Rectal smooth muscle tissue (tissue), 1 donor: Measurements from ENCODE around the gene ATAD3A.
"Not testable (repeated sequence)": the region's sequence is repeated elsewhere in the genome, so short reads cannot be mapped to it uniquely, and the experiment has no call there.

Source experiments
- H3K27ac ChIP-seq: one replicate; pipeline ENCODE4 v1.7.0; 2013; ENCODE audit warnings: low read depth, low read length, inconsistent platforms
- H3K27me3 ChIP-seq: one replicate; pipeline ENCODE4 v1.7.0; 2013; ENCODE audit warnings: low read length; ENCODE audit not compliant: control insufficient read depth, insufficient read depth
- H3K36me3 ChIP-seq: one replicate; pipeline ENCODE4 v1.7.0; 2013; ENCODE audit warnings: low read length; ENCODE audit not compliant: control insufficient read depth, insufficient read depth
- H3K4me1 ChIP-seq: one replicate; pipeline ENCODE4 v1.7.0; 2013; ENCODE audit warnings: low read length; ENCODE audit not compliant: control insufficient read depth, insufficient read depth
- H3K4me3 ChIP-seq: one replicate; pipeline ENCODE4 v1.7.0; 2013; ENCODE audit warnings: low read length
- H3K9ac ChIP-seq: one replicate; pipeline ENCODE4 v1.7.0; 2013; ENCODE audit warnings: low read length

The ATAD3A gene

DNA sequence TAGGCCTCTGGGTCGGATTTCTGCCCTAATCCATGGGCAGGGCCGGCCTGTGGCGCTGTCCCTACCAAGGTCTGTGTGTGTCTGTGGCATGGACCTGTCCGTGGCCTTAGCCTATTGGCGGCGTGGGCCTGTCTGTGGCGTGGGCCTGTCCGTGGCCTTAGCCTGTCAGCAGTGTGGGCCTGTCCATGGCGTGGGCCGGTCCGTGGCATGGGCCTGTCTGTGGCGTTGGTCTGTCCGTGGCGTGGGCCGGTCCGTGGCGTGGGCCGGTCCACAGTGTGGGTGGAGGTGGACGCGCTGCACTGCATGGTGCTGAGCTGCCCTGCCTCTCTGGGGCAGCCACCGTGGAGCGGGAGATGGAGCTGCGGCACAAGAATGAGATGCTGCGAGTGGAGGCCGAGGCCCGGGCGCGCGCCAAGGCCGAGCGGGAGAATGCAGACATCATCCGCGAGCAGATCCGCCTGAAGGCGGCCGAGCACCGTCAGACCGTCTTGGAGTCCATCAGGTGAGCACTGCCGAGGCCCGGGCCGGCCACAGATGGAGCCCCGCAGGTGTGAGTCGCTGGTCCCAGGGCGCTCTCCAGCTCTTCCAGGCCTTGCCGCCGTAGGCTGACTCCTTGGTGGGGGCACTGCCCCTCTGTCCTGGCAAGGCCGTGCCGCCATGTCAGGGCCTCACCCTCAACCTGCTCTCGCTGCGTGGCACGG, 8.0 kb downstream of the ATAD3A start:
- H3K27ac ChIP-seq, H3K36me3 ChIP-seq: not testable (repeated sequence)

DNA sequence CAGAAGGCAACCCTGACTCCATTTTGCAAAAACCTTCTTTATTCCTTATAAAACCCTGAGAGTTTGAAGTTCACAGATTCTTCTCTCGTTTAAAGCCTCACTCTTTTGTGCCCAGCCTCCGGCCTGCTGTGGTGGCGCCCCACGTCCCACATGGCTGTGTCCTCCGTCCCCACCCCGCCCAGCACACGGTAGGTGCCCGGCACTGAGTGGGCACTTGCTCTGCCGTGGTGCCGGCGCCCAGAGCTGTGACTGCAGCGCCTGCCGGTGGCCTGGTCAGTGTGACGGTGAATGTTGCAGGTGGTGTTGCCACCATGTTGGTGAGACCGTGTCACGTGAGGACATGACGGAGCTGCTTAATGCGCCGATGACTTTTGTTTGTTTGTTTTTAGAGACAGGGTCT, 9.4 kb downstream of the ATAD3A start:
- no peaks in the 10 kb centered on the region for H3K27me3 ChIP-seq
- H3K4me3 ChIP-seq: no peak overlapping the region
- H3K27ac ChIP-seq: no peak overlapping the region
- peaks cover 6% of the 10 kb centered on the region for H3K36me3 ChIP-seq
- H3K4me1 ChIP-seq: no peaks in the 10 kb centered on the region
- no peak overlapping the region for H3K9ac ChIP-seq

More for the DNA sequence above, 8.0 kb downstream of the ATAD3A start:
- H3K4me1 ChIP-seq, H3K4me3 ChIP-seq, H3K27me3 ChIP-seq, H3K9ac ChIP-seq: not testable (repeated sequence)

DNA sequence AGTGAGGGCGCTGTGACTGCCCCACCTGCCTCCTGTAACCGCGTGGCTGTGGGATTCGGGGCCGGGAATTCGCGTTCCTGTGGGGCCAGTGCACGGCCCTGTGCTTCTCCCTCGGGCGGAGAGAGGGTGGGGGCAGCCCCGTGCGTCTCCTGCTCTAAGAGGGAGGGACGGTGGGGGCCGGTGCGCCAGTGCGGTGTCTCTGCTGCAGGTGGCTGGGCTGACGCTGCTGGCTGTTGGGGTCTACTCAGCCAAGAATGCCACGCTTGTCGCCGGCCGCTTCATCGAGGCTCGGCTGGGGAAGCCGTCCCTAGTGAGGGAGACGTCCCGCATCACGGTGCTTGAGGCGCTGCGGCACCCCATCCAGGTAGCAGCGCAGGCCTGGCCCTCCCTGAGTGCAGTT, 10.6 kb downstream of the ATAD3A start:
- H3K4me1 ChIP-seq, H3K27ac ChIP-seq: not testable (repeated sequence)

DNA sequence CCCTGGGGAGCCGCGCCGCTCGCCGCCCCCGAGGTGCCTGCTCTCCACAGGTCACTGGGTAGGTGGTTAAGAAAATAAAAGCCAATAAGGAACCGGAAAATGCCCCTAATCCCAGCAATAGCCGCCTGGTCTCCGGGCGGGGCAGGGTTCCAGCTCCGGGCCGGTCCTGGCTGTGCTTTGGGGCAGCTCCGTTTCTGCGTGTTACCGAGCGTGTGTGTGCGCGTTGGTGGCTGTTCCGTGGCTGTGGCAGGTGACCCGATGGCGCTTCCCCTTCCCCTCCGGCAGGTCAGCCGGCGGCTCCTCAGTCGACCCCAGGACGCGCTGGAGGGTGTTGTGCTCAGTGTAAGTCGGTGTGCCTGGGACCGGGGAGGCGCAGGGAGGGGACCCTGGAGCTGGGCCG, 11.3 kb downstream of the ATAD3A start:
- H3K36me3 ChIP-seq, H3K4me1 ChIP-seq, H3K27ac ChIP-seq, H3K4me3 ChIP-seq, H3K9ac ChIP-seq, H3K27me3 ChIP-seq: not testable (repeated sequence)

More for the DNA sequence above, 10.6 kb downstream of the ATAD3A start:
- not testable (repeated sequence) for H3K27me3 ChIP-seq, H3K4me3 ChIP-seq, H3K9ac ChIP-seq, H3K36me3 ChIP-seq

DNA sequence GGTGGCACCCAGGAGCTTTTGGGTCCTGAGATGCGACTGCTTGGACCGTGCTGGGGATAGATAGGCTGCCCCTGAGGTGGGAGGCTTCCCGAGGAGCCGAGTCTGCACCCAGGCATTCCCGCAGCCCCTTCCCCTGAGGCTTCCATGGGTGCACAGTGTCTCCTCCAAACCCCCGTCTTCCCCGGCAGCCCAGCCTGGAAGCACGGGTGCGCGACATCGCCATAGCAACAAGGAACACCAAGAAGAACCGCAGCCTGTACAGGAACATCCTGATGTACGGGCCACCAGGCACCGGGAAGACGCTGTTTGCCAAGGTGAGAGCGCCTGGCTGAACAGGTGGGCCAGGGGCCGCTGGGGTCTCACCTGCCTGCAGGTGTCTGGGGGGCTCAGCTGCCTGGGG, 11.7 kb downstream of the ATAD3A start:
- not testable (repeated sequence) for H3K9ac ChIP-seq, H3K4me3 ChIP-seq, H3K27me3 ChIP-seq, H3K4me1 ChIP-seq, H3K36me3 ChIP-seq, H3K27ac ChIP-seq

DNA sequence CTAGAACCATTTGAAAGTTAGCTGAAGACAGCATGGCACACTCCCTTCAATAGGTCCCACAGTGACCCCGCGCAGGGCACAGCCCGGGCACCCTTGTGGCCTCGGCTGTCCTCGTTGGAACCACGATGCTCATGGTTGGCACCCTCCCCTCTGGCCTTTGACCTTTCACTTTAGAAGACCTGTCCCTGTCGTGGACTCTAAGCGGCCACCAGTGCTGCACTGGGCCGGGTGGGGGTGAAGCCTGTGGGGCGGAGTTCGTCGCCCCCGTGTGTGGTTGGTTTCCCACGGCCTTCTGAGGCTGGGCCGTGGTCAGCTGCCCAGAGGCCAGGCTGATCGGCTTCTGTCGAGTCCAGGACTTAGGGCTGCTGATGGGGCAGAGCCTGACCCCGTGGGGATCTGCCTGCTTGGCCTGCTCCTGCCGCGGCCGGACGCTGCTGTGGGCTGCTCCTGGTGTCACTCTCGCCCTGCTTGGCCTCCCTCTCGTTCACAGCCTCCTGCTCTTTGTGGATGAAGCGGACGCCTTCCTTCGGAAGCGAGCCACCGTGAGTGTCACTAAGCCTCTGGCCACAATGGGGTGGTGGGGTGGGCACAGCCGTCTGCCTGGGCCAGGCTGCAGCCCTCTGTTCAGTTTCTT, 12.9 kb downstream of the ATAD3A start:
- H3K4me1 ChIP-seq, H3K27me3 ChIP-seq, H3K4me3 ChIP-seq, H3K9ac ChIP-seq, H3K36me3 ChIP-seq, H3K27ac ChIP-seq: not testable (repeated sequence)

DNA sequence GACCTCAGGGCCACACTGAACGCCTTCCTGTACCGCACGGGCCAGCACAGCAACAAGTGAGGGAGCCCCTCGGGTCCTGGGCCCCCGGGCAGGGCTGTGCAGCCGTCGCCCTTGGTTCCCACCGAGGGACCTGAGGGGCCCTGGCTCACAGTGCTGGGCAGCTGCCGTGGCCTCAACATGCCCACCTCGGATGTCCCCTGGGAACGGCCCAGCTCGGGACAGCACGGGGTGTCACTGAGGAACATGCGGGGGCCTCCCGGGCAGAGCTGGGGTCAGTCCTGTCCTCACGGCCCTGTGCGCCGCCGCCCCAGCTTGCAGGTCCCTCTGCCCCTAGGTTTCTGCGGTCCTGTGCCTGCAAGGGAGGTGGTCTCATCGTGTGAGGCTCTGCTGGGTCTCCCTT, 14.5 kb downstream of the ATAD3A start:
- H3K27ac ChIP-seq, H3K4me1 ChIP-seq, H3K36me3 ChIP-seq, H3K4me3 ChIP-seq, H3K27me3 ChIP-seq, H3K9ac ChIP-seq: not testable (repeated sequence)

DNA sequence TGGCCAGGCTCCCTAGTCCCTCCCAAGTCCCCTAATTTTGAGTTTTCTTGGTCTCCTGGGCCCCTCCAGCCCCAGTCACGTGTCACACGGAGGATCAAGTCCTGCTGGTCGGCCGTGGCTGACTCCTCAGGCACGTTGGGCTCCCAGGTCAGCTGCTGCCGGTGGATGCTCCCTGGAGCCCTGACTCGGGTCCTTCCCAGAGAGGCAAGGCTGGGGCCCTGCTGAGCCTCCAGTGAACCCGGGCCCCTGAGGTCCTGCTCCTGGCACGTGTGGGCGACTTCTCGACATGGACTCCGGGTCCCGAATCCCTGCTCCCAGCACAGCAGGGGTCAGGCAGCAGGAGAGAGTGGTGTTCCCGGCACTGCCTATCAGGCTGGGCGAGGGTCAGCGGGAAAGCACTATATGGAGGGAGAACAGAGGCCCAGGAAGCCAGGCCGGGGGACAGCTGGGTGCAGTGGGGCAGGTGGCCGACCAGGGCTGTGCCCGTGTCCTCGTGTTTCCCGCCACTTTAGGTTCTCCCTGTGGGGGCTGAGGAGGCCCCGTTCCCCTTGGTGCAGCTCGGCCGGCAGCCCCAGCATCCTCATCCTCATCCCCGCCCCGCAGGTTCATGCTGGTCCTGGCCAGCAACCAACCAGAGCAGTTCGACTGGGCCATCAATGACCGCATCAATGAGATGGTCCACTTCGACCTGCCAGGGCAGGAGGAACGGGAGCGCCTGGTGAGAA, 15.3 kb downstream of the ATAD3A start:
- no peak overlapping the region for H3K4me3 ChIP-seq
- peaks cover 2% of the 10 kb centered on the region for H3K36me3 ChIP-seq
- no peak overlapping the region for H3K9ac ChIP-seq
- H3K27ac ChIP-seq: no peak overlapping the region
- no peaks in the 10 kb centered on the region for H3K4me1 ChIP-seq
- H3K27me3 ChIP-seq: no peaks in the 10 kb centered on the region

DNA sequence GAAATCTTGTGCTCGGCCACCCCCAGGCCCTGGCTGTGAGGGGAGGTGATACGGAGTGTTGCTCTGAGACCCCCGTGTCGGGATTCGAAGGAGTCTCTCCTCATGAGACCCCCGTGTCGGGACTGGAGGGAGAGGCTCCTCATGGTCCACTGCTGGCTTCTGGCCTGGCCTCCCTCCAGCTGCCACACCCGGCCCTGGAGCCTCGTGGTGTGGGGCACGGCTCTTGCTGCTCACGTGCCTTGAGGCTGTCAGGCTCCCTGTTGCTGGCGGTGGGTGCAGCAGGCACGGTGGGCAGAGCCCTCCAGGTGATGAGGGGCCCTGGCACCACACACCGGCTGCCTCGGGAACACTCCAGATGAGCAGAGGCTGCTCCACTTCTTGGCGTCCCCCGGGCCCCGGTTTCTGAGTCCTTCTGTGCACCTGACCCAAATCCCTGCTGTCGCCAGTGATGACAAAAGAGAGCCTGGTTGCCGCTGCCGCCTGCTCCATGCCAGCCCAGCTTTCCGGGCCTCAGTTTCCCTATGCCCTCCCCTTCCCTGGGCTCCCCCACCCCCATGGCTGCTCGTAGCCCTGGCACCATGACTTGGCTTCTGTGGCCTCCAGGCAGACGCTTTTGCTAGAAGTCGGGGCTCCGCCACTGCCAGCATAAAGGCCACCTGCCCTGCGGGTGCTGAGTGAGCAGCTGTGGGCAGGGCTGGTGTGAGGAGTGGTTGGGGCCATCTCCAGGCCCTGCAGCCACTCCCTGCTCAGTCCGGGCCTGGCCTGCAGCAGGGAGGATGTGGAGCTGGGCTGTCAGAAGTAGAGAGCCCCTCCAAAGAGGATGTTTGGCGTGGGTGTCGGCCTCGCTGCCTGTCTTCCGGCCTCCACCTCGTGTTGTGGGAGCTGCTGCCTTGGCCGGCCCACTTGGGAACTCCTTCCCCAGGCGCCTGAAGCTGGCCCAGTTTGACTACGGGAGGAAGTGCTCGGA, 16.6 kb downstream of the ATAD3A start:
- H3K27ac ChIP-seq: no peak overlapping the region

DNA sequence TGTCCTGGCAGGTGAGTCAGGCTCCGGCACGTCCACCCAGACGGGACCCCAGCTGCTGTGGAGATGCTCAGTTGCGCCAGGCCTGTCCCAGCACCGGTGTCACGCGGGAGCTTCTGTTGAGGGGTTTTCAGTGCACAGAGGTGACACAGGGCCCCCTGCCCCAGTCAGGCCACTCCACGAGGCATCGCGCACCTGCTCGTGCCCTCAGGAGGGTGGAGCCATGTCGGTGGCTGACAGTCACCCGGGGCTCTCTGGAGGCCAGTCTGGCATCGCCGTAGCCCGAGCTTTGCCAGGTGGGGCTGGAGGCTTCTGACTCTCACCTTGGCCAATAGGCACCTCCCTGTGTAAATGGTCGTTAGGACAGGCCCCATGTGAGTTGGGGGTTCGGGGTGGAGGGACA, 17.4 kb downstream of the ATAD3A start:
- Histone ChIP-seq H3K27ac (no peak overlapping the region), H3K27me3 (no peaks in the 10 kb centered on the region), H3K4me3 (no peak overlapping the region), H3K4me1 (no peaks in the 10 kb centered on the region), H3K9ac (no peak overlapping the region), H3K36me3 (peaks cover 2% of the 10 kb centered on the region)

More for the DNA sequence above, 16.6 kb downstream of the ATAD3A start:
- Histone ChIP-seq H3K4me3 (no peak overlapping the region), H3K36me3 (peaks cover 2% of the 10 kb centered on the region), H3K4me1 (no peaks in the 10 kb centered on the region), H3K27me3 (no peaks in the 10 kb centered on the region), H3K9ac (no peak overlapping the region)

DNA sequence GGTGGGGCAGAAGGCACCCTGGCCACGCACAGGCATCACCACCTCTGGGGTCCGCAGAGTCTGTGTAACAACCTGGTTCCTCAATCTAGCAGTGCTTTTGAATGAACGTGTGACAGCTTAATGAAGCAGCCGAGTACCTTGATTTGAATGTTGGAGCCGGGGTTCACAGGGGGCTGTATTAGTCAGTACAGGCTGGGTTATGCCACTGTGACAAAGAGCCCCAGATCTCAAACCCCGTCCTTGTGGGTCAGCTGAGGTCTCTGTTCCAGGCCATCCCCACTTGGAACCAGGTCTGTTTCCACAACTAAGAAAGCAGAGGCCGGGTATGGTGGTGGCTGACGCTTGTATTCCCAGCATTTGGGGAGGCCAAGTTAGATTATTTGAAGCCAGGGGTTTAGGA, 18.0 kb downstream of the ATAD3A start:
- no peak overlapping the region for H3K4me3 ChIP-seq
- H3K4me1 ChIP-seq: no peaks in the 10 kb centered on the region
- no peak overlapping the region for H3K27ac ChIP-seq
- no peaks in the 10 kb centered on the region for H3K27me3 ChIP-seq
- H3K9ac ChIP-seq: no peak overlapping the region
- H3K36me3 ChIP-seq: peaks cover 2% of the 10 kb centered on the region

DNA sequence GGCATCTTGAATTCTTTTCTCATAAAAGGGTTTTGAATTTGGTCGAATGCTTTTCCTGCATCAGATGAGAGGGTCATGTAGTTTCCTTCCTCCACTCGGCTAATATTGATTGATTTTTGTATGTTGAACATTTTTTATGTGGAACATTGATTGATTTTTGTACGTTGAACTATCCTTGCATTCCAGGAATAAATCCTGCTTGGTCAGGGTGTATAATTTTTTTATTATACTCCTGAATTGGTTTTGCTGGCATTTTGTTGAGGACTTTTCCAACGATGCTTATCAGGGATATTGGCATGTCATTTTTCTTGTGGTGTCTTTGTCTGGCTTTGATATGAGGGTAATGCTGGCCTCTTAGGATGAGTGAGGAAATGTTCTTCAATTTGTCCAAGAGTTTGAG, 20.0 kb downstream of the ATAD3A start:
- Histone ChIP-seq H3K4me3 (no peak overlapping the region), H3K27ac (no peak overlapping the region), H3K27me3 (no peaks in the 10 kb centered on the region), H3K9ac (no peak overlapping the region), H3K36me3 (peaks cover 2% of the 10 kb centered on the region), H3K4me1 (no peaks in the 10 kb centered on the region)
